Right lobe of liver (tissue), 6 donors: ENCODE results near the gene ADAMTS2. TPM values are rescaled to one million over a fixed set of nuclear protein-coding genes. Genes with fewer than 3 reads are reported as not detected.

Experiments
- ATAC-seq, 4 donors: fragments of 200-7000 bp; cut with Tn5 transposase; one replicate each; pipeline ENCODE4 v1.9.1; 2020; ENCODE audit warnings: mild to moderate bottlenecking in 4 of 4, moderate library complexity in 4 of 4
- DNase-seq, 3 donors: peaks; one replicate each; pipeline ENCODE4 v3.0.0-alpha.2; 2020
- H3K27ac ChIP-seq, 3 donors: fragments of 200-600 bp; one replicate each; pipeline ENCODE4 v1.8.0; 2022
- H3K27me3 ChIP-seq, 2 donors: fragments of 200-600 bp; one replicate each; pipeline ENCODE4 v1.8.0; 2022
- H3K36me3 ChIP-seq, 4 donors: fragments of 200-600 bp; sonication (generic) in 1 of 4; one replicate each; pipeline versions ENCODE4 v1.5.1 to v1.8.0; 2017 to 2022; ENCODE audit warnings: control low read depth in 1 of 4
- H3K4me1 ChIP-seq, 4 donors: fragments of 200-600 bp; sonication (generic) in 1 of 4; one replicate each; pipeline versions ENCODE4 v1.5.1 to v1.8.0; 2017 to 2022; ENCODE audit warnings: control low read depth in 1 of 4
- H3K4me3 ChIP-seq, 3 donors: fragments of 200-600 bp; one replicate each; pipeline ENCODE4 v1.8.0; 2022
- H3K9me3 ChIP-seq, 4 donors: fragments of 200-600 bp; sonication (generic) in 1 of 4; one replicate each; pipeline versions ENCODE4 v1.5.1 to v1.8.0; 2017 to 2022; ENCODE audit warnings: control low read depth in 1 of 4
- CTCF ChIP-seq, 4 donors: fragments of 200-600 bp in 3 of 4; fragments of 450-650 bp in 1 of 4; IDR thresholded peaks; one replicate each; pipeline versions ENCODE4 v1.5.1 to v1.8.0; 2016 to 2022; ENCODE audit warnings: antibody characterized with exemption in 4 of 4, mild to moderate bottlenecking in 2 of 4
- POLR2A ChIP-seq: fragments of 450-650 bp; IDR thresholded peaks from one replicate; pipeline ENCODE4 v1.6.1; 2017; ENCODE audit warnings: antibody characterized with exemption, mild to moderate bottlenecking
- WGBS: methylation state at CpG from one replicate; pipeline ENCODE4 v1.1.6; 2018; ENCODE audit warnings: low coverage, low lambda C conversion rate; ENCODE audit not compliant: insufficient coverage; ENCODE audit errors: missing lambda C conversion rate; 5-methylcytosine and 5-hydroxymethylcytosine counted together
- intact Hi-C, 2 donors: fragments of 100-400 bp; cut with DNase I; formaldehyde crosslinking; loops; one replicate each; pipeline versions ENCODE4 v1.11.2 to v1.14.1; 2022
- total RNA-seq, 6 experiments: library from RNA; depleted of rRNA in 2 of 6; stranded (reverse); fragments of >200 nt in 2 of 6; fragmentation: NEBNext Ultra II Directional in 3 of 6; extraction: Animal tissue kit (Norgen Biotek cat#: 25700) in 3 of 6; gene quantifications; one replicate each; pipeline versions ENCODE4 v1.1.0 to v1.2.4, GENCODE V29; 2016 to 2023
- donor health status: DM: no; HTN: yes; CAD: no.
- donor health status: DM: no; HTN: no; CAD: no.
- donor health status: DM: no; HTN: no; CAD: no.
- donor health status: DM: no; HTN: yes; CAD: no.
- donor health status: DM: no; HTN: yes; CAD: no.

Gene ADAMTS2
- total RNA-seq, 6 experiments from 2014 or later = 6.3 to 18.9 (median 13.5) TPM

- Histone ChIP-seq H3K9me3 (no peaks in the 10 kb centered on the region), H3K27me3 (no peaks in the 10 kb centered on the region), H3K4me3 (no peak overlapping the region), H3K4me1 (no peaks in the 10 kb centered on the region), H3K36me3 (no peaks in the 10 kb centered on the region), H3K27ac (peak overlapping the region in 1 of 3 donors; percentile 22)
- TF ChIP-seq CTCF (IDR thresholded peaks at IDR 0.05) = no peak
- no peak for TF ChIP-seq POLR2A
- ATAC-seq (no peak), DNase-seq (peak in 2 of 3 donors; percentile 16 to 50)
- intact Hi-C loops = no loop called here
- WGBS = 57% methylated on average over 10 of the region's 26 CpGs
Observed at GRCh38 chr5:179274321-179275315, 70.6 kb downstream of the ADAMTS2 start.

- H3K27ac ChIP-seq = no peak overlapping the region
- H3K27me3 ChIP-seq = no peaks in the 10 kb centered on the region
- DNase-seq = peak in 2 of 3 donors; percentile 6 to 27
- WGBS = 53% methylated on average over 4 of the region's 10 CpGs
- no peak for TF ChIP-seq POLR2A
- no peak for TF ChIP-seq CTCF (IDR thresholded peaks at IDR 0.05)
- intact Hi-C loops = no loop called here
- ATAC-seq = no peak
- H3K4me3 ChIP-seq = no peak overlapping the region
- H3K9me3 ChIP-seq = no peaks in the 10 kb centered on the region
- H3K36me3 ChIP-seq = no peaks in the 10 kb centered on the region
- no peaks in the 10 kb centered on the region for H3K4me1 ChIP-seq
Observed at GRCh38 chr5:179273441-179274145, 71.7 kb downstream of the ADAMTS2 start.

- Histone ChIP-seq H3K4me1 (no peaks in the 10 kb centered on the region), H3K36me3 (no peaks in the 10 kb centered on the region), H3K27ac (no peak overlapping the region), H3K27me3 (no peaks in the 10 kb centered on the region), H3K9me3 (no peaks in the 10 kb centered on the region), H3K4me3 (no peak overlapping the region)
- 100% methylated on average over 1 of the region's 7 CpGs for WGBS
- intact Hi-C loops = no loop called here
- TF ChIP-seq POLR2A (no peak), CTCF (IDR thresholded peaks at IDR 0.05) (no peak)
- no peak for ATAC-seq
- DNase-seq = peak in 2 of 3 donors; percentile 7 to 30
Observed at GRCh38 chr5:179273073-179273435, 72.2 kb downstream of the ADAMTS2 start.

- no peaks in the 10 kb centered on the region for H3K27me3 ChIP-seq
- intact Hi-C loops = no loop called here
- no peaks in the 10 kb centered on the region for H3K4me1 ChIP-seq
- H3K9me3 ChIP-seq = no peaks in the 10 kb centered on the region
- DNase-seq = peak; percentile 9 to 39 (median 35)
- TF ChIP-seq POLR2A (no peak), CTCF (IDR thresholded peaks at IDR 0.05) (no peak)
- no peak overlapping the region for H3K27ac ChIP-seq
- 92% methylated on average over 2 of the region's 19 CpGs for WGBS
- no peak for ATAC-seq
- H3K36me3 ChIP-seq = no peaks in the 10 kb centered on the region
- no peak overlapping the region for H3K4me3 ChIP-seq
Observed at GRCh38 chr5:179272326-179273072, 72.8 kb downstream of the ADAMTS2 start.
